Measurements from ENCODE around the gene AOPEP.

AOPEP gene

DNA sequence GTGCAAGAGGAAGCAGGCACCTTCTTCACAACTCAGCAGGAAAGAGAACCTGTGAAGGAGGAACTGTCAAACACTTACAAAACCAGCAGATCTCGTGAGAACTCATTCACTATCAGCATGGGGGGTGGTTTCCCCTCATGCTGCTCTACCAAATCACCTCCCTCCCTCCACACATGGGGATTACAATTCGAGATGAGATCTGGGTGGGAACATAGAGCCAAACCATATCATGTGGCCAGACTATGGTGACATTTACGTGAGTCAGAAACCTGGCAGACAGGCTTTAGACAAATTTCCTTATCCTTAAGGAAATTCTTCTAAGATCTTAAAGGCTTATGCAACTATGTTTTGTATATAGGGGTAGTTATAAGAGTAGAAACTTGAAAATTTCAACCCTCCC is 8.7 kb upstream of the AOPEP start:
- DNase-seq, result peak; percentile 8

DNA sequence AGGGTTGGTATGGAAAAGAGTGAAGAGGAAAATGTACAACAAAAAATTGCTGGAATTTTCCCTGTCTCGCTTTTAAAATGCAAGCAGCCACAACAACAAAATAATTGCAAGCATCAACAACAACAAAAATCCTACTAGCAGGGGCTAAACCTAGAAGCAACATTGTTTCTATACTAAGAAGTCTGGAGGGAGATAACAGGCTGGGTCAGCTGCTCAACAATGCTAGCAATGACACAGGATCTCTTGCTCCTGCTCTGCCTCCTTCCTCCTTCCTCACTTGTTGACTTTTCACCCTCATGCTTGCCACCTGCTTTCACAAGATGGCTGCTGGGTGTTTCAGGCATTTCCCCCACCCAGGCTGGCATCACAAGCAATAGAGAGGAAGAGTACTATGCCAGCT is 7.6 kb upstream of the AOPEP start:
- DNase-seq, result no peak

DNA sequence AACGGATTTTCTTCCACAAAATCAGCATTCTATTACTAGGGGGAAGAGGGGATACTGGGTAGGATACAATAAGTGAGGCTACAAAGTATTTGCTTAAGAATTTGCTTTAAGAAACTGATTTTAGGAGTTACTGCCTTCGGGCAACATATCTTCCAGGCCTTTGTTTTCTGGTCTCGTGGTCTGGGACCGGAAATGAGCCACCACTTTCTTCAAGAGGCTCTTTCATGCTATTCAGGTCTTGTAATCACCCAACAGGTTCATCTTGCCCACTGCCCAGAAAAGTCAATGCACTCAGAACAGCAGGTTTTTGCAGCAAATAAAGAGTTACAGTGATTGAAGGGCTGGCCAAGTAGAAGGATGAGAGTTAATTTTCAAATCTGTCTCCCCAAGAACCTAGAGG is 6.6 kb upstream of the AOPEP start:
- DNase-seq, result no peak

DNA sequence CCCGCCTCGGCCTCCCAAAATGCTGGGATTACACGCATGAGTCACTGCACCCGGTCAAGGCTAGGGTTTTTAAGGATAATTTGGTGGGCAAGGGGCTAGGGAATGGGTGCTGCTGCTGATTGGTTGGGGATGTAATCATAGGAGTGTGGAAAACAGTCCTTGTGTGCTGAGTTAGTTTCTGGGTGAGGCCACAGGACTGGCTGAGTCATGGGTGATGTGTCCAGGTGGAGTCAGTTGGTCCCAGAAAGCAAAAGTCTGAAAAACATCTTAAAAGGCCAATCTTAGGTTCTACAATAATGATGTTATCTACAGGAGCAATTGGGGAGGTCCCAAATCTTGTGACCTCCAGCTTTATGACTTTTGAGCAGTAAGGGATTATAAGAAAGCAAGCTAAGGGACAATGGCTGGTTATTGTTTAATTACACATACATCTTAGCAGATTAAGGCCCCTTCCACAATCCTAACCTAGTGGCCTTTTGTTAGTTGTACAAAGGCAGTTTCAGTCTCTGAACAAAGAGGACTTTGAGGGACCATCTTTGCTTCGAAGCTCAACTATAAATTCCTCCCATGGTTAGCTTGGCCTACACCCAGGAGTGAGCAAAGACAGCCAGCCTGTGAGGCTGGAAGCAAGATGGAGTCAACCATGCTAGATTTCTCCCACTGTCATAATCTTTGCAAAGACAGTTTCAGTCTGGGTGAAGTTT is 5.5 kb upstream of the AOPEP start:
- no peak for DNase-seq

DNA sequence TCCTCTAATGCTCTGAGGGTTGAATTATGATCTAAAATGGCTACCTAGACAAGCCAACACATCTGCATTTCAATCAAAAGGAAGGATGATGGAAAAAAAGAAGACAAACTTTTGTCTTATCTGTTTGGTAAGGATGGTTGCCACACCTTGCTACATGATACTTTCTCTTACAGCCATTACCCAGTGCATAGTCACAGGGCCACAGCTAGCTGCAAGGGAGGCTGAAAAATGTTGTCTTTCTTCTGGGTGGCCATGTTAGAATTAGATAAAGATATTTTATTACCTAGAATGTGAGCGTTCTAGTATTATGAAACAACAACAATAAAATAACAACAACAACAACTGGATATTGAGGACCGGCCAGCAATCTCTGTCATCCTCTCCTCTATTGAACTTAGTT is 4.7 kb upstream of the AOPEP start:
- no peak for DNase-seq

- no peak for DNase-seq
Observed at GRCh38 chr9:94725293-94725692, 1.2 kb upstream of the AOPEP start.

DNA sequence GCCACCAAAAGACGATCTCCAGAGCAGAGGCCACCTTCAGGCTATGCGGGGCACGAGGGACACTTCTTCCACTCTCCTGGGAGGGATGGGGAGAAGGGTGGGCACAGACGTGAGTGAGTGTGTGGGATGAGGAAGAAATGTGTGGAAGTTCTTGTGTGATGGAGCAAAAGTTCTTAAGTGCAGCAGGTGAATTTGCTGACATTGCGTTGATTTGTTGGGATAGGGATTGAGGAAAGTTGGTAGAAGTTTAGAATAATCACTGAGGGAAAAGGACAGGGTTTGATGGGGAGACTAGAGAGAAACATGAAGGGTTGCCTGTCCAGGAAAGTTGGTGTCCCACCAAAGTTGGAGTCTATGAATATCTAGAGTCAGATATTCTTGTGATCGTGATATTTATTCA is 2.2 kb downstream of the AOPEP start:
- DNase-seq, result no peak

- DNase-seq, result no peak
Observed at GRCh38 chr9:94729199-94729598, 2.7 kb downstream of the AOPEP start.

DNA sequence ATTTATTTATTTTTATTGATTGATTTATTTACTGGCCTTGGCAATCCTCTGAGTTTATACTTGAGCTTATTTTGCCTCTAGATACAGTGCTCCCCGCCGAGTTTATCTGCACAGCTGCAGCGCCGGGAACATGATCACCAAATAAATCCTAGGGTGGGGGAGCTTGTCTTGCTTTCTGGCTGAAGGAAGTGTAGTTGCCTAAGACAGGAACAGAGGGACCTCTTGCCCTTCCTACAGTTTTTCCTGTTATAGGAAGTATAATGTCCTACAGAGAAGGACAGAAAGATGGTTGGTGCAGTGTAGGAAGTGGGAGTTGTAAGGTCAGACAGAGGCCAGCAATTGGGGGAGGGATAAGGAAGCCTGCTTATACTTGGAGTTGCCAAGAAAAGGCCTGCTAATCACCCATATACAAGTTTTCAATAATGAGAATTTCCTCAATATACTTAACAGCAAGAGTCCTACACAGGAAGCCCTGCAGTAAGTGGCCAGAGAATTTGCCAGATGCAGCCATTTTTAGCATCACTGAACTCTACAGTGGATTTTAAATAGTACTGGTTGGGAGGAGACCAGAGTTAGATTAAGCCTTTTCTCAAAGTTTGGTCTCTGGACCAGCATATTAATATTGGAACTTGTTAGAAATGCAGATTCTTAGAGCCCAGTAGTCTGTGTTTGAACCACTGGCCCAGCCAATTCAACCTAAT is 7.7 kb downstream of the AOPEP start:
- DNase-seq, result peak; percentile 84

DNA sequence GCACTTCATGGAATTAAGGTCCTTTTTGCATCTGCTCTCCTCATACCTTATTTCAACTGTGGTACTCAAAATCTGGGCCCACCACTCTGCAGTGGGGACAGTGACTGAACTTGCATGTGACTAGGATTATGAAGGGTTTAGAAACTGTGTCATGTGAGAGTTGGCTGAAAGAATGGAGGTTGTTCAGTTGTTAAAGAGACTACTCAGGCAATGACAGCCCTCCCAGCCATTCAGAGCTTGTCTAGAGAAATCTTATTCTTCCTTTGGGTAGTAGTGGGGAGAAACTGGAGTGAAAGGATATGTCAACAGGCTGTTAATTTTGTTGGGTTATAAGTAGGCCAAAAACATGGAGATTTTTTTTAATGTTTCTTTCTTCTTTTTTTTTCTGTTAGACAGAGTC is 10.3 kb downstream of the AOPEP start:
- DNase-seq, result no peak

GRCh38 chr9:94740145-94740840 is 13.8 kb downstream of the AOPEP start:
- no peak for DNase-seq

DNA sequence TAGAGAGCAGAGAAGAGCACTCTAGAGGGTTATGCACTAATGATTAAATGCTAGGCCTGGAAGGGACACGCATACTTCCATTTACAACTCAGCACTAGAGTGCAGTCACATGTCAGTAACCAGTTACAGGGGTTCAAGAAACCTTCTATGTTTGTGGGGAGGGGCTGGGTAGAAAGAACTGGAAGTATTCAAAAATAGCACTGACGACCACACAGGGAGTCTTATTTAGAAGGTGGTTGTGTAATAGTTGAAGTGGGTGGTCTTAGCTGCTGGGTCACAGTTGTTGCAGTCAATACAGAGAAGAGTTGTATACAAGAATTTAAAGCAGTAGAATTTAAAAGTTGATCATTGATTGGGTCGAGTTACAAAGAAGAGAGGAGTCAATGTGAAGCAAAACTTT is 15.4 kb downstream of the AOPEP start:
- DNase-seq, result peak; percentile 34

GRCh38 chr9:94743035-94743954 is 16.8 kb downstream of the AOPEP start:
- no peak for DNase-seq

GRCh38 chr9:94745806-94746540 is 19.5 kb downstream of the AOPEP start:
- DNase-seq, result no peak

- DNase-seq, result no peak
Observed at GRCh38 chr9:94746541-94747370, 20.3 kb downstream of the AOPEP start.

- no peak for DNase-seq
Observed at GRCh38 chr9:94754976-94755475, 28.5 kb downstream of the AOPEP start.

GRCh38 chr9:94757158-94757557 is 30.7 kb downstream of the AOPEP start:
- peak; percentile 7 for DNase-seq

- no peak for DNase-seq
Observed at GRCh38 chr9:94758031-94758430, 31.5 kb downstream of the AOPEP start.

DNA sequence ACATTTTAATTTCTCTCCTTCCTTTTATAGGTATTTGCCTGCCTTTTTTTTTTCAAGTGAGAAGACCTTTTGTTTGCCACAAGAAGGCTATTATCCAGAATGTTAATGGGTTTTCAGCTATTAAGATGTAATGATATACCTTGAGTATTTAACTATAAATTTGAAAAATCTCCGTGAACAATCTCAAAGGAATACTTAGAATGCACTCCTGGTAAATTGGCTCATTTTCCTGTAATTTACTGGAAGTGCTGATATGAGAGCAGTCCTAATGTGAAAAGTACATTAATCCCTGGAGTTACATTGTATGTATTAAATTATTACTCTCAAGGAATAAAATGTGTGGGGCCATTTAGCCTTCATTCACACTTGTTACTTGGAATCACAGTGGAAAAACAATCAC is 32.4 kb downstream of the AOPEP start:
- DNase-seq, result no peak

- no peak for DNase-seq
Observed at GRCh38 chr9:94760010-94760409, 33.5 kb downstream of the AOPEP start.

DNA sequence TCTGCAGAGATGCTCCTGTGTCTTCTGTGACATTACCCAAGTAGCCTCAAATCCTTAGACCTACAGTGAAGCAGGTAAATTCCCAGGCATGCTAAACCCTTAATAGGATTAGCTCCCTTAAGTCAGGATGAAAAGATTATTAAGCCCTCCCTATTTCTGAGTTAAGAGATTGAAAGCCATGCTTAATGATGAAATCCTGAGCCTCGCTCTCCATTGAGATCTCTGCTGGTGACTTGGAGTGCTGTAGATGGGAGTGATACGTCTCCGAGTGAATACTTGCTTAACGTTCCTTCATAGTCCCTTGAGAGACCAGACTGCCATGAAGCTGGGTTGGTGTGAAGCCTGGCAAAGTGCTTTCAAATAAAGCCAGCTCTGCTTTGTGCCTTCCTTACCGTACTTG is 34.2 kb downstream of the AOPEP start:
- no peak for DNase-seq

Data from MV-4-11 (cell line).